GM13976 (cell line): ENCODE results near the gene TMEM255B.

ENCODE experiments used
- DNase-seq: peaks from one replicate; pipeline ENCODE4 v3.0.0; 2012; ENCODE audit warnings: low spot score
- in situ Hi-C: fragments of 300-500 bp; cut with MboI; formaldehyde crosslinking; loops from one replicate; pipeline ENCODE4 v1.12.0; 2022; ENCODE audit warnings: low sequenced_read_pairs, mixed read lengths, inconsistent platforms; ENCODE audit not compliant: unreplicated experiment
- TF ChIP-seq, protein P1 (sequence below): IDR thresholded peaks from 2 replicates; pipeline ENCODE4 v1.5.1; 2012; ENCODE audit warnings: borderline replicate concordance, mild to moderate bottlenecking; ENCODE audit not compliant: insufficient read depth; ENCODE audit errors: extremely low read depth, missing control alignments, control extremely low read depth

TMEM255B gene

DNA sequence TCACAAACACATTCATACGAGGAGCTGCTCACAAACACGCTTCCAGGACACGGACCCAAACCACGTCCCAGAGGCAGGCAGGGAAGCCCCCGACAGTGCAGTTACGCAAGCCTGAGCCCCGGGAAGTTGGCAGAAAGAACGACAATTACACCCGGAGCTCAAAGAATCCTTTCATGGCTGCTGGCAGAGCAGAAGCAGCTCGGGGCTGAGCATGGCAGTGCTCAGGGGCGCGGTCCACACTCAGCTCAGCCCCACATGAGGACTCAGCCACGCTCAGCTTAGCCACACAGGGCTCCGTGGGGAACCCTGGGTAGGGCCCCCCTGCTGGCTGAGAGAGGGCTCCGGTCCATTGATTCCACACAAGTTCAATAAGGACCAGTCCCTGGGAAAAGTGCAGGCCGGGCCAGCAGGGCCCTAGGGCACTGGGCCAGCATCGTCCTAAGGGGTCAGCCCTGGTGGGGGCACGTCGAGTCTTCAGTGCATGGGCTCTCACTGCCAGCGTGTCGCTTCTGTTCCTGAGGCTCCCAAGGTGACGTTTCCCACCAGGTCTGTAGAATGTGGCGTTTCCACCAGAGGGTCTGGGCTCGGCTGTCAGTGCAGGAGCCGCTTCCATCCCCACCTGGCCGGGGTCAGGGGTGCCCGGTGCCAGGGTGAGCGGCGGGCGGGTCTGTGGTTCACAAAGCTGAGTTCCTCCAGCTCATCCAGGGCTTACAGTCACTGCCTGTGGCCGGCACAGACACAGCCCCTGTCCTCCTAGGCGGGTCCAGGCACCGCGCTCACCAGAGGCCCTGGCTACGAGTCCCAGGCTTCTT is 81.7 kb downstream of the TMEM255B start:
- no peak for DNase-seq
- in situ Hi-C loops = no loop called here
- TF ChIP-seq, protein P1, sequence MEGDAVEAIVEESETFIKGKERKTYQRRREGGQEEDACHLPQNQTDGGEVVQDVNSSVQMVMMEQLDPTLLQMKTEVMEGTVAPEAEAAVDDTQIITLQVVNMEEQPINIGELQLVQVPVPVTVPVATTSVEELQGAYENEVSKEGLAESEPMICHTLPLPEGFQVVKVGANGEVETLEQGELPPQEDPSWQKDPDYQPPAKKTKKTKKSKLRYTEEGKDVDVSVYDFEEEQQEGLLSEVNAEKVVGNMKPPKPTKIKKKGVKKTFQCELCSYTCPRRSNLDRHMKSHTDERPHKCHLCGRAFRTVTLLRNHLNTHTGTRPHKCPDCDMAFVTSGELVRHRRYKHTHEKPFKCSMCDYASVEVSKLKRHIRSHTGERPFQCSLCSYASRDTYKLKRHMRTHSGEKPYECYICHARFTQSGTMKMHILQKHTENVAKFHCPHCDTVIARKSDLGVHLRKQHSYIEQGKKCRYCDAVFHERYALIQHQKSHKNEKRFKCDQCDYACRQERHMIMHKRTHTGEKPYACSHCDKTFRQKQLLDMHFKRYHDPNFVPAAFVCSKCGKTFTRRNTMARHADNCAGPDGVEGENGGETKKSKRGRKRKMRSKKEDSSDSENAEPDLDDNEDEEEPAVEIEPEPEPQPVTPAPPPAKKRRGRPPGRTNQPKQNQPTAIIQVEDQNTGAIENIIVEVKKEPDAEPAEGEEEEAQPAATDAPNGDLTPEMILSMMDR = no peak

DNA sequence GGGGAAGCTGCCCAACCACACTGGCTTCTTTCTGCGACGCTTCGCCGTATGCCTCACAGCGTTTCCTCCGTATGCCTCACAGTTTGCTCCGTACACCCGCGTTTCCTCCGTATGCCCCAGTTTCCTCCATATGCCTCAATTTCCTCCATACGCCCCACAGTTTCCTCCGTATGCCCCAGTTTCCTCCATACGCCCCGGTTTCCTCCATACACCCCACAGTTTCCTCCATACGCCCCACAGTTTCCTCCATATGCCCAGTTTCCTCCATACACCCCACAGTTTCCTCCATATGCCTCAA is 82.3 kb downstream of the TMEM255B start:
- DNase-seq = no peak
- in situ Hi-C loops = no loop called here
- TF ChIP-seq, protein P1 = no peak

DNA sequence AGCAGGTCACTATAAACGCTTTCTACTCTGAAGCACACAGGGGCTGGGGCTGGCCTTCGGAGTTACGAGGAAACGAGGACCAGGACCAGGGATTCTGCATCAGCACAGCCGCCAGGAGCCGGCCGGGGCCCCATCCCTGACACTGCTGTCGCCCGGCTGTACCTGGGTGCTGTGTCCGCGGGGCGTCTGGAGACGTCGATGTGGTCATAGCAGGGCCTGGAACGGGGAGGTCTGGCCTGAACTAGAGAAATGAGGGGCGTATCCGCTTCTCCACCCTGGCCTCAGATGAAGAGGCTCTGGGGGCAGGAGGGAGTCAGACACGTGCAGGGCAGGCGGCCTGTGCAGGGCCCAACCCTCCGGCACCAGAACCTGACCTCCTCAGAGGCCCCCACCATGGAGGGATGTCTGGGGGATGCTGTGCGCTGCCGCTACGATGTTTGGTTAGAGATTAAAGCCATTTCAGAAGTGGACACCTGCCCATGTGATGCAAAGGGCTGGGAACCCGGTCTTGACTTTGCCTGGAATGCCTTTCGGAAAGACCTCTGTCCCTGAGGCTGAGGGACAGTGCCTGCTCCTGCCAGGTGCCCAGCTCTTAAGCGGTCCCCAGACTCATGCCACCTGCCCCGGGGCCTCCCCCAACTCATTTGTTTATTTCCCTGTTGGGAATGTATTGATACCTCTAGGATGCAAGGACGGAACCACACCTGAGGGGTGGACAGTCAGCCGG is 83.5 kb downstream of the TMEM255B start:
- in situ Hi-C loops = no loop called here
- TF ChIP-seq, protein P1 = no peak
- DNase-seq = no peak

DNA sequence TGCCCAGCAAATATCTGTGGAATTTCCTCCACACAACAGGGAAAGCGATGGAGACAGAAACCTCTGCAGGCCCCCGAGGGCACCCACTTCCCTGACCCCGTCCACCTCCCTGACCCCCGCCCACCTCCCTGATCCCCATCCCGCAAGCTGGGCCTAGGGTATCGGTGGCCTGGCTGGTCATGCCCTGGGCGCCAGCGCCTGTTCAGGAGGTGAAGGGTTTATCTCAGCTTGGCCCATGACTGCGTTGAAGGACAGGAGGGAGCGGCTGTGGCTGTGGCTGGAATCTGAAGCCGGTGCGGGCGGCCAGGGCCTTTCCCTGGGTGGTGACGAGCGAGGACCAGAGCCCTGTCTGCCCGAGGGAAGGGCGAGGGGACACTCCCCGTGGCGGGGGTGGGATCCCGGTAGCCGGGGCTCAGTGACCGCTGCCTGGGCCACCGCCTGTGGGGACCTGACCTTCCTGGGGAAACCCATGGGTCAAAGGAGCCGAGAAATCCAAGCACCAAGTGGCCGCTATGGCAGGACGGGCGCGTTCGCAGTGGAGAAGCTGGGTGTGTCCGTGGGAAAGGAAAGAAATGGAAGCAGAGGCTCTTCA is 84.1 kb downstream of the TMEM255B start:
- in situ Hi-C loops = no loop called here
- TF ChIP-seq, protein P1 = no peak
- DNase-seq = no peak

DNA sequence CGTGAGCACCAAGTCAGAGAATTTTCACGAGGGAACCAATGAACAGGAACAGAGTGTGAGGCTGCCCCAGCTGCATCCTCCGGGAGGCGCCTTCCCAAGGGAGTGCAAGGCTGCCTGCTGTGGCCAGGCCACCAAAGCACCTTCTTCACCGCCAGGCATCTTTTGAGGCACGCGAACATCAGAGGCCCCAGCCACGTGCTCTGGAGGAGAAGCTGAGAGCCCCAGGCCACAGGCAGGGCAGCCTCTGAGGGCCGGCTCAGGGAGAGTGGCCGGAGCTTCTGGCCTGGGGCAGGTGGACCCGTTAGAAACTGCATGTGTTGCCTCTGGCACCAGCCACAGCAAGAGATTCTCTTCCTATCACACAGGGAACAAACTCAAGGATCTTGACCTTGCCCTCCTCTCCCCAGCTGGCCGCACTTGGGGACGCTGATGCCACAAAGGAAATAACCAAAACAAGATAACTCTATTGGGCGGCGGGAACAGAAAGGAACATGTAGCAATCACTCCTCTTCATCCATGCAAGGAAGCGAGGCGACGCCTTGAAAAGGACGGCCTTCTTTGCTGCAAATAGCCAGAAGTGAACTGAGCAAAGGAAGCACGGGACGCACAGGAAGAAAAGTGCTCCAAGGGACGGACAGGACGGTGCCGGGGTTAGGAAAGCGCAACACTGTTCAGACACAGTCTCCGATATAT is 85.0 kb downstream of the TMEM255B start:
- TF ChIP-seq, protein P1 = no peak
- in situ Hi-C loops = no loop called here
- no peak for DNase-seq

DNA sequence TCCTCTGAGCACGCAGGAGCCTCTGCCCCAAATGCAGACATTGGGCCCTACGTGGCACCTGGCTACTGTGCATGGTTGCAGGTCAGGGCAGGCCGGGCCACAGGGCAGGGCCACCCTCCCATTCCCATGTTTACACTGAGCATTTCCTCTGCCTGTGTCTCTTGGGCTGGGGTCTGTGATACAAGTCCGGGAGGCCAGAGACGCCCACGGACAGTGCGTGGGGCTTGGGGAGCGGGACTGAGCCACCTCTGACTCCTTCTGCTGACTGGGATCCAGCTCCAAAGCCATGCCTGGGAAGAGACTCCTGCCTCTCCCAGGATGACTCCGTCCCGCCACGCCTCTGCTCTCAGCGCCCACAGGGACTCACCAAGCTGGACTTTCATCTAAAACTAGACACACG is 86.0 kb downstream of the TMEM255B start:
- TF ChIP-seq, protein P1 = no peak
- no peak for DNase-seq
- in situ Hi-C loops = no loop called here
